H9 (cell line): ENCODE measurements around the gene AKR1C2. TPM values are rescaled to one million over a fixed set of nuclear protein-coding genes. Genes with fewer than 3 reads are reported as not detected.
"Not testable (repeated sequence)": the region's sequence is repeated elsewhere in the genome, so short reads cannot be mapped to it uniquely, and the experiment has no call there.

ENCODE experiments used
- DNase-seq: peaks from one replicate; pipeline ENCODE4 v3.0.0-alpha.2; 2017
- H2AFZ ChIP-seq: one replicate; pipeline ENCODE4 v1.6.1; 2013; ENCODE audit warnings: mild to moderate bottlenecking, low read length, control low read depth, moderate library complexity
- H2AK5ac ChIP-seq: 2 replicates; pipeline ENCODE4 v1.6.1; 2013; ENCODE audit warnings: low read length, control low read depth, mixed read lengths; ENCODE audit not compliant: insufficient read length
- H2BK120ac ChIP-seq: one replicate; pipeline ENCODE4 v1.6.1; 2013; ENCODE audit warnings: low read depth, mild to moderate bottlenecking, low read length, control low read depth, inconsistent platforms; ENCODE audit not compliant: poor library complexity, severe bottlenecking
- H2BK12ac ChIP-seq: 2 replicates; pipeline ENCODE4 v1.6.1; 2013; ENCODE audit warnings: low read length, control low read depth, mixed read lengths, low read depth; ENCODE audit not compliant: insufficient read length
- H2BK15ac ChIP-seq: 2 replicates; pipeline ENCODE4 v1.6.1; 2013; ENCODE audit warnings: low read depth, low read length, control low read depth
- H2BK20ac ChIP-seq: one replicate; pipeline ENCODE4 v1.6.1; 2013; ENCODE audit warnings: low read depth, mild to moderate bottlenecking, low read length, control low read depth, inconsistent platforms; ENCODE audit not compliant: poor library complexity, severe bottlenecking
- H2BK5ac ChIP-seq: 2 replicates; pipeline ENCODE4 v1.6.1; 2013; ENCODE audit warnings: low read length, control low read depth, mixed read lengths; ENCODE audit not compliant: insufficient read length
- H3K14ac ChIP-seq: 2 replicates; pipeline ENCODE4 v1.6.1; 2013; ENCODE audit warnings: low read length, control low read depth; ENCODE audit not compliant: insufficient read depth
- H3K18ac ChIP-seq: 2 replicates; pipeline ENCODE4 v1.6.1; 2013; ENCODE audit warnings: low read depth, mild to moderate bottlenecking, mixed read lengths, low read length, control low read depth; ENCODE audit not compliant: insufficient read length
- H3K23ac ChIP-seq: 2 replicates; pipeline ENCODE4 v1.6.1; 2013; ENCODE audit warnings: low read length, control low read depth, mixed read lengths, low read depth; ENCODE audit not compliant: insufficient read length
- H3K23me2 ChIP-seq: 2 replicates; pipeline ENCODE4 v1.6.1; 2013; ENCODE audit warnings: low read depth, mild to moderate bottlenecking, mixed read lengths, low read length, control low read depth; ENCODE audit not compliant: insufficient read length, poor library complexity, severe bottlenecking
- H3K27ac ChIP-seq: 2 replicates; pipeline ENCODE4 v1.5.1; 2013; ENCODE audit warnings: low read length, control low read depth, mixed read lengths, low read depth; ENCODE audit not compliant: insufficient read length
- H3K27me3 ChIP-seq: 2 replicates; pipeline ENCODE4 v1.6.1; 2013; ENCODE audit warnings: low read length, control low read depth, inconsistent platforms; ENCODE audit not compliant: insufficient read depth
- H3K4ac ChIP-seq: 2 replicates; pipeline ENCODE4 v1.6.1; 2013; ENCODE audit warnings: low read depth, mild to moderate bottlenecking, control low read depth, inconsistent platforms, low read length, moderate library complexity
- H3K4me1 ChIP-seq: 2 replicates; pipeline ENCODE4 v1.6.1; 2013; ENCODE audit warnings: low read length, control low read depth, inconsistent platforms; ENCODE audit not compliant: insufficient read depth
- H3K4me2 ChIP-seq: 2 replicates; pipeline ENCODE4 v1.6.1; 2013; ENCODE audit warnings: low read length, control low read depth, mixed read lengths; ENCODE audit not compliant: insufficient read length, insufficient read depth
- H3K56ac ChIP-seq: 2 replicates; pipeline ENCODE4 v1.6.1; 2013; ENCODE audit warnings: low read depth, mild to moderate bottlenecking, mixed read lengths, low read length, control low read depth; ENCODE audit not compliant: insufficient read length
- H3K79me1 ChIP-seq: 2 replicates; pipeline ENCODE4 v1.6.1; 2013; ENCODE audit warnings: low read depth, mild to moderate bottlenecking, moderate library complexity, low read length, control low read depth, inconsistent platforms; ENCODE audit not compliant: insufficient read depth, poor library complexity, severe bottlenecking
- H3K79me2 ChIP-seq: 2 replicates; pipeline ENCODE4 v1.6.1; 2013; ENCODE audit warnings: low read length, control low read depth, inconsistent platforms; ENCODE audit not compliant: insufficient read depth
- H3K9ac ChIP-seq: 2 replicates; pipeline ENCODE4 v1.6.1; 2013; ENCODE audit warnings: low read length, control low read depth, mixed read lengths; ENCODE audit not compliant: insufficient read length; ENCODE audit errors: extremely low read depth
- H3K9me3 ChIP-seq: one replicate; pipeline ENCODE4 v1.6.1; 2013; ENCODE audit warnings: low read depth, low read length, inconsistent platforms; ENCODE audit not compliant: control insufficient read depth
- H3T11ph ChIP-seq: one replicate; pipeline ENCODE4 v1.6.1; 2013; ENCODE audit warnings: mild to moderate bottlenecking, low read length, control low read depth, inconsistent platforms
- H4K20me1 ChIP-seq: one replicate; pipeline ENCODE4 v1.6.1; 2013; ENCODE audit not compliant: control insufficient read depth, insufficient read length, insufficient read depth
- H4K5ac ChIP-seq: 2 replicates; pipeline ENCODE4 v1.6.1; 2013; ENCODE audit warnings: low read depth, mild to moderate bottlenecking, mixed read lengths, low read length, control low read depth; ENCODE audit not compliant: insufficient read length
- H4K8ac ChIP-seq: replicated peaks from 2 replicates; pipeline ENCODE4 v1.6.1; 2013; ENCODE audit warnings: low read length, control low read depth, mixed read lengths, low read depth; ENCODE audit not compliant: insufficient read length
- H4K91ac ChIP-seq: 2 replicates; pipeline ENCODE4 v1.6.1; 2013; ENCODE audit warnings: low read depth, mild to moderate bottlenecking, moderate library complexity, mixed read lengths, low read length, control low read depth; ENCODE audit not compliant: insufficient read length
- H3K27ac Mint-ChIP-seq, 3 experiments: 2 replicates in 2 of 3; 3 replicates in 1 of 3; pipeline ENCODE4 v1.8.0; 2020 to 2021; ENCODE audit warnings: mixed read lengths in 3 of 3, mild to moderate bottlenecking in 1 of 3, moderate library complexity in 1 of 3
- H3K27me3 Mint-ChIP-seq: 2 replicates; pipeline ENCODE4 v1.8.0; 2021; ENCODE audit warnings: low read depth, mild to moderate bottlenecking, moderate library complexity, mixed read lengths
- H3K36me3 Mint-ChIP-seq, 3 experiments: 2 replicates in 2 of 3; 3 replicates in 1 of 3; pipeline ENCODE4 v1.8.0; 2020 to 2021; ENCODE audit warnings: low read depth in 3 of 3, mixed read lengths in 3 of 3; ENCODE audit not compliant: insufficient read depth in 1 of 3
- H3K4me1 Mint-ChIP-seq, 2 experiments: 2 replicates each; pipeline ENCODE4 v1.8.0; 2020; ENCODE audit warnings: mixed read lengths in 2 of 2
- H3K4me3 Mint-ChIP-seq, 2 experiments: 2 replicates in 1 of 2; 3 replicates in 1 of 2; pipeline ENCODE4 v1.8.0; 2020 to 2021; ENCODE audit warnings: mild to moderate bottlenecking in 2 of 2, mixed read lengths in 2 of 2, moderate library complexity in 1 of 2
- H3K9me3 Mint-ChIP-seq, 2 experiments: 2 replicates in 1 of 2; 3 replicates in 1 of 2; pipeline ENCODE4 v1.8.0; 2020; ENCODE audit warnings: mild to moderate bottlenecking in 2 of 2, mixed read lengths in 2 of 2, moderate library complexity in 1 of 2
- WGBS: extraction: QIAGEN DNeasy Blood & Tissue Kit; methylation state at CpG from one replicate; pipeline ENCODE4 v1.1.7; 2013; ENCODE audit warnings: missing lambda C conversion rate, low lambda C conversion rate, mixed read lengths; ENCODE audit not compliant: insufficient read length; ENCODE audit errors: extremely low coverage; 5-methylcytosine and 5-hydroxymethylcytosine counted together
- total RNA-seq: library from RNA; stranded (reverse); gene quantifications from 2 replicates; pipeline ENCODE4 v1.2.1, GENCODE V29; 2021
- TF ChIP-seq, protein P1 (sequence below): fragments of 200-600 bp; sonication (generic); conservative IDR thresholded peaks from 3 replicates; pipeline ENCODE4 v1.8.0; 2021; ENCODE audit warnings: antibody characterized with exemption, mild to moderate bottlenecking

AKR1C2 gene
- total RNA-seq, 1 experiment from 2014 or later = 0.74 TPM

DNA sequence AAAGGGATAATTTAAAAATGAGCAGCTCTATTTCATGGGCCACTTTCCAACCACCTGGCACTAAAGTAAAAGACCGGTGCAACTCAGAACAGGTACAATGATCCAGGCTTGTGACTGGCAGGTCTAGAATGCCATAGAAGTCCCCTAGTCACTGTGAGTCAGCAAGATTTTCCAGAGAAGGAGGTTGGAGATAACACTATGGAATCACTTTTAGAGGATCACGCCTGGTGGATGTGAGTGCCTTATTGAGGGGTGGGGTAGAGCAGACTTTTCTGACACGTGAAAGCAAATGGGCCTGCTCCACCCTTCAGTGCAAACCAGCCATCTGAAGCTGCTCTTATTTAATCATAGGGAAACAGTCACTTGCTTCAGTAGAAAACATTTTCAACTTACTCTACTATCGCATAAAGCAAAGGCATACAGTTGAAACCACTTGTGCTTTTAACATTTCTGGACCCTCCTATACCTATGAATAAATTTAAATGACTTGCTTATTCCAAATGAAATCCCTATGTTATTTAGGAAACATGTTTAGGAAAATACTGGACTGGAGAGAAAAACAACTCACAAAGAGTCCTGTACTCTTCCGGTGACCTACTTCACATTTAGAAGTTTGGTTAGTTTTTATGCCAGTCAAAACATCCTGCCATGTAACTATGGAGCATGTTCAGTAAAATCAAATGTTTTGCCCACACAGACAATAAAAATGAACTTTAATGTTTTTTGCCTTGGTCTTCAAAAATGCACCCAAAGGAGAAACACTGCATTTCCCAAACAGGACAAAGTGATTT lies 61.9 kb downstream of the AKR1C2 start:
- no peak overlapping the region for H4K5ac ChIP-seq
- H2BK120ac ChIP-seq = no peak overlapping the region
- peaks cover 16 to 49% of the 10 kb centered on the region in 2 experiments for H3K9me3 Mint-ChIP-seq
- no peaks in the 10 kb centered on the region for H3K79me1 ChIP-seq
- H3K23ac ChIP-seq = no peak overlapping the region
- no peak overlapping the region for H2BK20ac ChIP-seq
- H2BK15ac ChIP-seq = no peak overlapping the region
- no peak overlapping the region for H4K91ac ChIP-seq
- no peak overlapping the region for H3K4ac ChIP-seq
- H2BK5ac ChIP-seq = no peak overlapping the region
- H3K56ac ChIP-seq = no peak overlapping the region
- H4K20me1 ChIP-seq = no peaks in the 10 kb centered on the region
- no peak for DNase-seq
- H3K9me3 ChIP-seq = no peaks in the 10 kb centered on the region
- no peak overlapping the region for H3K4me2 ChIP-seq
- no peak overlapping the region for H3K18ac ChIP-seq
- no peak overlapping the region for H3K27ac ChIP-seq
- H3K4me1 ChIP-seq = peaks cover 6% of the 10 kb centered on the region; the same call in 1 of the 2 replicates
- TF ChIP-seq, protein P1, sequence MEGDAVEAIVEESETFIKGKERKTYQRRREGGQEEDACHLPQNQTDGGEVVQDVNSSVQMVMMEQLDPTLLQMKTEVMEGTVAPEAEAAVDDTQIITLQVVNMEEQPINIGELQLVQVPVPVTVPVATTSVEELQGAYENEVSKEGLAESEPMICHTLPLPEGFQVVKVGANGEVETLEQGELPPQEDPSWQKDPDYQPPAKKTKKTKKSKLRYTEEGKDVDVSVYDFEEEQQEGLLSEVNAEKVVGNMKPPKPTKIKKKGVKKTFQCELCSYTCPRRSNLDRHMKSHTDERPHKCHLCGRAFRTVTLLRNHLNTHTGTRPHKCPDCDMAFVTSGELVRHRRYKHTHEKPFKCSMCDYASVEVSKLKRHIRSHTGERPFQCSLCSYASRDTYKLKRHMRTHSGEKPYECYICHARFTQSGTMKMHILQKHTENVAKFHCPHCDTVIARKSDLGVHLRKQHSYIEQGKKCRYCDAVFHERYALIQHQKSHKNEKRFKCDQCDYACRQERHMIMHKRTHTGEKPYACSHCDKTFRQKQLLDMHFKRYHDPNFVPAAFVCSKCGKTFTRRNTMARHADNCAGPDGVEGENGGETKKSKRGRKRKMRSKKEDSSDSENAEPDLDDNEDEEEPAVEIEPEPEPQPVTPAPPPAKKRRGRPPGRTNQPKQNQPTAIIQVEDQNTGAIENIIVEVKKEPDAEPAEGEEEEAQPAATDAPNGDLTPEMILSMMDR = no peak
- H3K4me1 Mint-ChIP-seq = peaks cover 30 to 36% of the 10 kb centered on the region in 2 experiments
- no peaks in the 10 kb centered on the region for H3K27me3 ChIP-seq
- no peak overlapping the region for H2BK12ac ChIP-seq
- H2AK5ac ChIP-seq = no peak overlapping the region
- peaks cover under 1% of the 10 kb centered on the region; the same call in 1 of the 2 replicates for H3K27me3 Mint-ChIP-seq
- H4K8ac ChIP-seq = no peak overlapping the region
- peak overlapping the region; percentile 47; the same call in 1 of the 2 replicates for H3K14ac ChIP-seq
- H3K4me3 Mint-ChIP-seq = no peak overlapping the region
- peaks cover under 1 to 9% (median under 1%) of the 10 kb centered on the region in 3 experiments; a peak in 4 of 7 replicates for H3K36me3 Mint-ChIP-seq
- no peaks in the 10 kb centered on the region for H3K79me2 ChIP-seq
- H2AFZ ChIP-seq = no peak overlapping the region
- no peak overlapping the region for H3K9ac ChIP-seq
- WGBS = no CpG with 5 or more reads among the region's 5 CpGs
- H3T11ph ChIP-seq = no peak overlapping the region
- peak overlapping the region in 1 of 3 experiments; percentile 39; a peak in 1 of 7 replicates for H3K27ac Mint-ChIP-seq
- H3K23me2 ChIP-seq = no peaks in the 10 kb centered on the region

DNA sequence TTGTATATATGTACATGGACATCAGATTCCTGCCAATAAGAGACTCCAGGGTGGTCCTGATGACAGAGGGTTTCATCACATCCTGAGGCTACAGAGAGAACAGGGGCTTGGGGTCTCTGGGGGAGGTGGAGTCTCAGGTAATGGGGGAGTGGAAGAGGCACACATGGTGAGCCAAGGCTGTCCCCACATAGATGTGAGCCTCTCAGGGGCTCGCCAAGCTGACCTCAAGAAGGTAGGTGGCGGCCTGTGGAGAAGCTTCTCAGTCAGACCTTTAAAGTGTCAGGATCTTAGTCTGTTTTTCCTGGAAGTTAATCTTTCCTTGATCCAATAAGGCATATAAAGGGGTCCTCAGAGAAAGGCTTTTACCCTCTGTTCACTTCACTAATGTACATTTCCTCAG lies 62.7 kb downstream of the AKR1C2 start:
- H3K18ac ChIP-seq, H4K8ac ChIP-seq, H3K79me1 ChIP-seq, H2BK20ac ChIP-seq, H2BK12ac ChIP-seq, H3K27ac ChIP-seq, H4K91ac ChIP-seq, H2AK5ac ChIP-seq, H3K4ac ChIP-seq, H3K9ac ChIP-seq, DNase-seq, H4K20me1 ChIP-seq, H4K5ac ChIP-seq, H3K9me3 ChIP-seq, H3K14ac ChIP-seq, H3K23ac ChIP-seq, H3K27me3 Mint-ChIP-seq, H3K56ac ChIP-seq, H2BK15ac ChIP-seq, H3K27me3 ChIP-seq, H3K79me2 ChIP-seq, H3K4me3 Mint-ChIP-seq, H2BK5ac ChIP-seq, H3K4me2 ChIP-seq, H3K23me2 ChIP-seq, H2BK120ac ChIP-seq, H2AFZ ChIP-seq, H3K27ac Mint-ChIP-seq, H3K4me1 ChIP-seq, H3T11ph ChIP-seq: not testable (repeated sequence)
- Mint-ChIP-seq H3K36me3 (peaks cover 3 to 14% (median 8%) of the 10 kb centered on the region in 3 experiments; a peak in 5 of 7 replicates), H3K4me1 (peaks cover 23 to 28% of the 10 kb centered on the region in 2 experiments), H3K9me3 (peaks cover 19 to 50% of the 10 kb centered on the region in 2 experiments)
- WGBS = no CpG with 5 or more reads among the region's 2 CpGs
